PC-3 (cell line): Measurements from ENCODE around the gene PRUNE2. TPM values are rescaled to one million over a fixed set of nuclear protein-coding genes. Genes with fewer than 3 reads are reported as not detected.

Source experiments
- ATAC-seq: fragments of 200-7000 bp; cut with Tn5 transposase; 2 replicates; pipeline ENCODE4 v1.9.1; 2020; ENCODE audit warnings: mild to moderate bottlenecking, moderate library complexity
- BruUV-seq: library from RNA; stranded (reverse); fragments of 400-500 nt; replicated peaks from 2 replicates; lab custom pipeline; 2021; lab: Mats Ljungman, UMichigan
- CTCF ChIA-PET: fragments of 300-600 bp; sonication (Branson Sonifier 250); formaldehyde crosslinking; loops from one replicate; lab custom pipeline; 2022; ENCODE audit warnings: antibody characterized with exemption; lab: Charles Lee
- POLR2A ChIA-PET: fragments of 300-600 bp; sonication (Branson Sonifier 250); formaldehyde crosslinking; loops from one replicate; lab custom pipeline; 2022; ENCODE audit warnings: antibody characterized with exemption; ENCODE audit not compliant: unreplicated experiment; lab: Charles Lee
- DNase-seq: peaks from one replicate; pipeline ENCODE4 v3.0.0-alpha.2; 2015
- H2AFZ ChIP-seq: fragments of 300-600 bp; sonication (generic); 2 replicates; pipeline ENCODE4 v1.6.0; 2016; ENCODE audit warnings: antibody characterized with exemption, low read length
- H3F3A ChIP-seq: fragments of 300-600 bp; sonication (generic); one replicate; pipeline ENCODE4 v1.6.0; 2017; ENCODE audit warnings: antibody characterized with exemption, low read length, control low read depth, mild to moderate bottlenecking; ENCODE audit not compliant: unreplicated experiment
- H3K27ac ChIP-seq: fragments of 300-600 bp; sonication (generic); 2 replicates; pipeline ENCODE4 v1.5.1; 2016; ENCODE audit warnings: mild to moderate bottlenecking, low read length
- H3K27me3 ChIP-seq: fragments of 300-600 bp; sonication (generic); 2 replicates; pipeline ENCODE4 v1.6.1; 2016; ENCODE audit warnings: low read length, mixed read lengths
- H3K36me3 ChIP-seq: fragments of 300-600 bp; sonication (generic); 2 replicates; pipeline ENCODE4 v1.6.1; 2016; ENCODE audit warnings: low read depth, mixed run types, low read length, mixed read lengths
- H3K4me1 ChIP-seq: fragments of 300-600 bp; sonication (generic); 2 replicates; pipeline ENCODE4 v1.5.1; 2016; ENCODE audit warnings: low read length; ENCODE audit not compliant: insufficient read depth
- H3K4me2 ChIP-seq: fragments of 300-600 bp; sonication (generic); 2 replicates; pipeline ENCODE4 v1.6.0; 2016; ENCODE audit warnings: low read length
- H3K4me3 ChIP-seq: fragments of 300-600 bp; sonication (generic); 2 replicates; pipeline ENCODE4 v1.5.1; 2016; ENCODE audit warnings: mild to moderate bottlenecking, low read length, mixed read lengths
- H3K79me2 ChIP-seq: fragments of 300-600 bp; sonication (generic); 2 replicates; pipeline ENCODE4 v1.6.1; 2017; ENCODE audit warnings: low read length, mixed read lengths
- H3K9ac ChIP-seq: fragments of 300-600 bp; sonication (generic); 2 replicates; pipeline ENCODE4 v1.6.0; 2016; ENCODE audit warnings: mild to moderate bottlenecking, low read length
- H3K9me2 ChIP-seq: fragments of 300-600 bp; sonication (generic); replicated peaks from 2 replicates; pipeline ENCODE4 v1.6.1; 2016; ENCODE audit warnings: mixed run types, low read length, mixed read lengths
- H3K9me3 ChIP-seq: fragments of 300-600 bp; sonication (generic); 2 replicates; pipeline ENCODE4 v1.6.1; 2016; ENCODE audit warnings: low read length, mixed read lengths
- H4K20me1 ChIP-seq: fragments of 300-600 bp; sonication (generic); 2 replicates; pipeline ENCODE4 v1.6.1; 2016; ENCODE audit warnings: low read length, mixed read lengths
- EZH2 ChIP-seq: fragments of 300-600 bp; sonication (generic); IDR thresholded peaks from one replicate; pipeline ENCODE4 v1.6.1; 2017; ENCODE audit warnings: antibody characterized with exemption, mild to moderate bottlenecking, low read length; ENCODE audit not compliant: unreplicated experiment
- EZH2phosphoT487 ChIP-seq: fragments of 300-600 bp; sonication (generic); IDR thresholded peaks from 2 replicates; pipeline ENCODE4 v1.6.1; 2018; ENCODE audit warnings: mild to moderate bottlenecking, antibody characterized with exemption, low read length, borderline replicate concordance
- intact Hi-C: fragments of 100-400 bp; cut with micrococcal nuclease; formaldehyde crosslinking; loops from 2 replicates; pipeline ENCODE4 v1.9.0; 2023
- total RNA-seq: library from RNA; depleted of rRNA; stranded (reverse); fragments of >200 nt; gene quantifications from 2 replicates; pipeline ENCODE4 v1.2.3, GENCODE V29; 2014
- TF ChIP-seq, protein P1 (sequence below): fragments of 300-600 bp; sonication (generic); conservative IDR thresholded peaks from 2 replicates; pipeline ENCODE4 v1.5.1; 2017; ENCODE audit warnings: antibody characterized with exemption, low read depth, mild to moderate bottlenecking, low read length

PRUNE2 gene
- total RNA-seq, 1 experiment from 2014 or later: not detected

DNA sequence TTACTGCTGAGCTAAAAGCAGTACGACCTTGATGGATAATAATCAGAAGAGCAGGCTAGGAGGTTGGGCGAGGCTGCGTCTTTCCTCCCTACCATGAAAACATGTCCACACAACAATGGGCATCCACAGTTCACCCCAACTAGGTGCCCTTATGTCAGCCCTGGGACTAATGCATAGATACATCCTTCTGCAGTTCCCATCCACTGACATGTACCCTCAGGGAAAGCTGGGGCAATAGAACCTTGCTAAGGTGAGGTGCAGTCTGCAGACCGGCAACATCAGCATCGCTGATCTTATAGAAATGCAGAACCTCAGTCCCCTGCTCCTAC, 697 bp upstream of the PRUNE2 start:
- Histone ChIP-seq H3K9me2 (no peaks in the 10 kb centered on the region), H3K27me3 (peaks cover 54% of the 10 kb centered on the region), H3K27ac (no peak overlapping the region), H3K4me3 (no peak overlapping the region), H3K36me3 (no peaks in the 10 kb centered on the region), H3K9me3 (no peaks in the 10 kb centered on the region), H3K4me2 (no peak overlapping the region), H3K9ac (no peak overlapping the region), H3F3A (no peaks in the 10 kb centered on the region), H2AFZ (no peak overlapping the region), H3K4me1 (no peaks in the 10 kb centered on the region), H4K20me1 (no peaks in the 10 kb centered on the region), H3K79me2 (no peaks in the 10 kb centered on the region)
- ChIA-PET CTCF (no interaction called here), POLR2A (no interaction called here)
- TF ChIP-seq EZH2 (no peak), EZH2phosphoT487 (no peak)
- TF ChIP-seq, protein P1, sequence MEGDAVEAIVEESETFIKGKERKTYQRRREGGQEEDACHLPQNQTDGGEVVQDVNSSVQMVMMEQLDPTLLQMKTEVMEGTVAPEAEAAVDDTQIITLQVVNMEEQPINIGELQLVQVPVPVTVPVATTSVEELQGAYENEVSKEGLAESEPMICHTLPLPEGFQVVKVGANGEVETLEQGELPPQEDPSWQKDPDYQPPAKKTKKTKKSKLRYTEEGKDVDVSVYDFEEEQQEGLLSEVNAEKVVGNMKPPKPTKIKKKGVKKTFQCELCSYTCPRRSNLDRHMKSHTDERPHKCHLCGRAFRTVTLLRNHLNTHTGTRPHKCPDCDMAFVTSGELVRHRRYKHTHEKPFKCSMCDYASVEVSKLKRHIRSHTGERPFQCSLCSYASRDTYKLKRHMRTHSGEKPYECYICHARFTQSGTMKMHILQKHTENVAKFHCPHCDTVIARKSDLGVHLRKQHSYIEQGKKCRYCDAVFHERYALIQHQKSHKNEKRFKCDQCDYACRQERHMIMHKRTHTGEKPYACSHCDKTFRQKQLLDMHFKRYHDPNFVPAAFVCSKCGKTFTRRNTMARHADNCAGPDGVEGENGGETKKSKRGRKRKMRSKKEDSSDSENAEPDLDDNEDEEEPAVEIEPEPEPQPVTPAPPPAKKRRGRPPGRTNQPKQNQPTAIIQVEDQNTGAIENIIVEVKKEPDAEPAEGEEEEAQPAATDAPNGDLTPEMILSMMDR: no peak
- BruUV-seq: no TSS peak
- intact Hi-C loops: no loop called here
- no peak for ATAC-seq
- DNase-seq: no peak

DNA sequence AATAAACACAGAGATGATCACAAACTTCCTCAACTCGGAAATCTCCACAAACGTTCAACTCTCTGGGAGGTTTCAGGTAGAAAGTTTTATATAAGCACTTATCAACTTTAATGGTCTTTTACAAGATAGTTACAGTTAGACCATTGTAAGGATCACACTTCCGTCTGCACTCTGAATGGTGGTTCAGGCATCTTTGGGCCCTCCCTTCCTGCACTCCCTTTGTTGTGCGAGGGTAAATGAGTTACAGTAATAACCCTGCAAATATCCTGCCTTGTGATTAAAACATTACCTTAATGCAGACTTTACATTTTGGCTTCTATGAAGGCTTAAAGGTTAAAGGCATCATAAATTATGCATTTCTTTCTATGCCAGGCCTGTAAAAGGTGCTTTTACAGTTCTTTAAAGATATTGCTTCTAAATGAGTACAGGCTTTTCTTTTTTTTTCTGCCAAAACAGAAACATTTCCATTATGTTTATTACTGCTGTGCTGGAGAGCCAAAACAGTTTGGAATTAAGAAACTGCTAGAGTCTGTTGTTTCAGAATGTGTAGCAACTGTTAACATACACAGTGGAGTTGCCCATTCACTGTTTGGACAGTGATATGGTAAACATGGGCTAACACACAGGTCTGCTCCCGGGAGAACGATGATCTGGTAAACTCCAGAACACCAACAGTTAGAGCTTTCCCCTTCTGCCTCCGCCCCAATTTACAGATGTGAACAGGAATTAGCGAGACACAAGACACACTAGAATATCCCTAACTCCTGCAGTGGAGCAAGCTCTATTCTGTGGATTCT, 1.1 kb downstream of the PRUNE2 start:
- no peak for ATAC-seq
- H3F3A ChIP-seq: no peaks in the 10 kb centered on the region
- no peak overlapping the region for H2AFZ ChIP-seq
- TF ChIP-seq EZH2phosphoT487 (no peak), EZH2 (no peak)
- TF ChIP-seq, protein P1: no peak
- no peak overlapping the region for H3K9ac ChIP-seq
- no peak overlapping the region for H3K4me2 ChIP-seq
- H3K4me3 ChIP-seq: no peak overlapping the region
- no peak for DNase-seq
- CTCF ChIA-PET: no interaction called here
- H3K36me3 ChIP-seq: no peaks in the 10 kb centered on the region
- no TSS peak for BruUV-seq
- no peaks in the 10 kb centered on the region for H3K9me2 ChIP-seq
- no peak overlapping the region for H3K27ac ChIP-seq
- H4K20me1 ChIP-seq: no peaks in the 10 kb centered on the region
- no peaks in the 10 kb centered on the region for H3K9me3 ChIP-seq
- POLR2A ChIA-PET: no interaction called here
- intact Hi-C loops: no loop called here
- H3K4me1 ChIP-seq: no peaks in the 10 kb centered on the region
- no peaks in the 10 kb centered on the region for H3K79me2 ChIP-seq
- peaks cover 71% of the 10 kb centered on the region for H3K27me3 ChIP-seq

DNA sequence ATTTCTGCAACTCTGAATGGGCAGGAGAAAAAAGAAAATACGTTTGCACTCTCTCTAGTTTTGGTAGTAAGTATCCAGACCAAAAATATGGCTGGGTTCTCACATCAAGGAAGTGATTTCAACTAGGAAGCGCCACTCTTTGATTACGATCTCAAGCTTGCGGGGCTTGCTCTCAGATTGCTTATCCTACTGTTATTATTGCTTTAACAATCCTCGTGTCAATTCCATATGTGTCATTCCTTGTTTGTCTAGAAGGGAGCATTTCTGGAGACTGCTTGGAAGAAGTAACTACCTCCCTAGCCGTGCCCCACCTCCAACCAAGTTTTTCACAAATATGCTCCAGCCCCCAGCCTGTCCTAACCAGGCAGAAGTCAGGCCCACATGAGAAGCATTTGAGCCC, 3.5 kb downstream of the PRUNE2 start:
- intact Hi-C loops: no loop called here
- Histone ChIP-seq H4K20me1 (no peaks in the 10 kb centered on the region), H3F3A (no peaks in the 10 kb centered on the region), H3K4me2 (no peak overlapping the region), H3K4me3 (no peak overlapping the region), H3K79me2 (no peaks in the 10 kb centered on the region), H2AFZ (no peak overlapping the region), H3K4me1 (no peaks in the 10 kb centered on the region), H3K9me2 (no peaks in the 10 kb centered on the region), H3K27ac (no peak overlapping the region), H3K9me3 (no peaks in the 10 kb centered on the region), H3K9ac (no peak overlapping the region), H3K27me3 (peaks cover 68% of the 10 kb centered on the region), H3K36me3 (no peaks in the 10 kb centered on the region)
- TF ChIP-seq EZH2phosphoT487: no peak
- TF ChIP-seq, protein P1: no peak
- TF ChIP-seq EZH2: no peak
- BruUV-seq: no TSS peak
- ATAC-seq (no peak), DNase-seq (no peak)
- CTCF ChIA-PET: no interaction called here
- POLR2A ChIA-PET: no interaction called here
